GM23338 (cell line): Measurements from ENCODE around the gene TUB. TPM values are rescaled to one million over a fixed set of nuclear protein-coding genes. Genes with fewer than 3 reads are reported as not detected.

Experiments used
- ATAC-seq: fragments of 200-7000 bp; cut with Tn5 transposase; 3 replicates; pipeline ENCODE4 v1.9.1; 2020
- DNase-seq: peaks from one replicate; pipeline ENCODE4 v3.0.0-alpha.2; 2015; ENCODE audit warnings: low spot score
- H2AFZ ChIP-seq: fragments of 200-600 bp; sonication (generic); 2 replicates; pipeline ENCODE4 v1.8.0; 2016; ENCODE audit warnings: antibody characterized with exemption, mild to moderate bottlenecking, moderate library complexity
- H3F3A ChIP-seq: fragments of 200-600 bp; sonication (generic); replicated peaks from 2 replicates; pipeline ENCODE4 v1.8.0; 2017; ENCODE audit warnings: antibody characterized with exemption, mixed run types, low read depth
- H3K27ac ChIP-seq: fragments of 200-600 bp; sonication (generic); 2 replicates; pipeline ENCODE4 v1.6.1; 2016; ENCODE audit warnings: low read depth
- H3K27me3 ChIP-seq: fragments of 200-600 bp; sonication (generic); 2 replicates; pipeline ENCODE4 v1.8.0; 2016; ENCODE audit warnings: mild to moderate bottlenecking, mixed run types, moderate library complexity; ENCODE audit not compliant: insufficient read depth
- H3K36me3 ChIP-seq: fragments of 200-600 bp; sonication (generic); 2 replicates; pipeline ENCODE4 v1.8.0; 2016; ENCODE audit warnings: mild to moderate bottlenecking; ENCODE audit not compliant: insufficient read depth
- H3K4me1 ChIP-seq: fragments of 200-600 bp; sonication (generic); 2 replicates; pipeline ENCODE4 v1.8.0; 2016; ENCODE audit warnings: mild to moderate bottlenecking, moderate library complexity; ENCODE audit not compliant: insufficient read depth
- H3K4me2 ChIP-seq: fragments of 200-600 bp; sonication (generic); 2 replicates; pipeline ENCODE4 v1.7.1; 2017; ENCODE audit warnings: mixed run types
- H3K4me3 ChIP-seq: fragments of 200-600 bp; sonication (generic); 2 replicates; pipeline ENCODE4 v1.6.1; 2016; ENCODE audit warnings: mixed run types
- H3K79me2 ChIP-seq: fragments of 200-600 bp; sonication (generic); replicated peaks from 2 replicates; pipeline ENCODE4 v1.8.0; 2017; ENCODE audit warnings: mild to moderate bottlenecking; ENCODE audit not compliant: insufficient read depth
- H3K9me2 ChIP-seq: fragments of 200-600 bp; sonication (generic); 2 replicates; pipeline ENCODE4 v1.8.0; 2017; ENCODE audit not compliant: insufficient read depth
- H4K20me1 ChIP-seq: fragments of 200-600 bp; sonication (generic); replicated peaks from 2 replicates; pipeline ENCODE4 v1.8.0; 2017; ENCODE audit warnings: mild to moderate bottlenecking; ENCODE audit not compliant: insufficient read depth
- H3K27ac Mint-ChIP-seq: 2 replicates; pipeline ENCODE4 v1.8.0; 2020; ENCODE audit warnings: inconsistent platforms, mild to moderate bottlenecking, moderate library complexity, mixed read lengths
- H3K27me3 Mint-ChIP-seq: 3 replicates; pipeline ENCODE4 v1.8.0; 2022; ENCODE audit warnings: low read depth, mild to moderate bottlenecking, moderate library complexity, mixed read lengths, inconsistent platforms; ENCODE audit not compliant: insufficient read depth, poor library complexity
- H3K36me3 Mint-ChIP-seq: 3 replicates; pipeline ENCODE4 v1.8.0; 2021; ENCODE audit warnings: low read depth, mild to moderate bottlenecking, inconsistent platforms, moderate library complexity, mixed read lengths
- H3K4me1 Mint-ChIP-seq: 3 replicates; pipeline ENCODE4 v1.8.0; 2020; ENCODE audit warnings: mild to moderate bottlenecking, inconsistent platforms, mixed read lengths
- H3K4me3 Mint-ChIP-seq: 3 replicates; pipeline ENCODE4 v1.8.0; 2021; ENCODE audit warnings: moderate library complexity, mild to moderate bottlenecking, inconsistent platforms, mixed read lengths
- H3K9me3 Mint-ChIP-seq: 3 replicates; pipeline ENCODE4 v1.8.0; 2020; ENCODE audit warnings: moderate library complexity, mild to moderate bottlenecking, inconsistent platforms, mixed read lengths
- CREB1 ChIP-seq: fragments of 250-450 bp; sonication (Bioruptor Pico); IDR thresholded peaks from 2 replicates; pipeline ENCODE4 v1.5.0; 2020; ENCODE audit warnings: low read depth, mild to moderate bottlenecking, moderate library complexity
- ETS1 ChIP-seq: IDR thresholded peaks from 2 replicates; pipeline ENCODE4 v1.6.1; 2016; ENCODE audit warnings: antibody characterized with exemption
- EZH2 ChIP-seq: fragments of 200-600 bp; sonication (generic); IDR thresholded peaks from one replicate; pipeline ENCODE4 v1.8.0; 2017; ENCODE audit warnings: antibody characterized with exemption, mild to moderate bottlenecking, low read depth; ENCODE audit not compliant: unreplicated experiment
- EZH2phosphoT487 ChIP-seq: fragments of 200-600 bp; sonication (generic); IDR thresholded peaks from one replicate; pipeline ENCODE4 v1.8.1; 2018; ENCODE audit warnings: antibody characterized with exemption; ENCODE audit not compliant: unreplicated experiment
- JUNB ChIP-seq: IDR thresholded peaks from one replicate; pipeline ENCODE4 v1.6.1; 2016; ENCODE audit warnings: antibody characterized with exemption; ENCODE audit not compliant: unreplicated experiment
- STAT1 ChIP-seq: IDR thresholded peaks from one replicate; pipeline ENCODE4 v1.6.1; 2016; ENCODE audit warnings: antibody characterized with exemption; ENCODE audit not compliant: unreplicated experiment
- ZNF462 ChIP-seq: fragments of 250-450 bp; sonication (Bioruptor Pico); IDR thresholded peaks from 2 replicates; pipeline ENCODE4 v1.5.0; 2020; ENCODE audit warnings: mild to moderate bottlenecking, moderate library complexity
- polyA plus RNA-seq: library from polyadenylated mRNA; unstranded; fragments of >200 nt; fragmentation: Nextera tagmentation; extraction: Ambion mirVana; gene quantifications from 2 replicates; pipeline ENCODE4 v1.2.1, GENCODE V29; 2016
- total RNA-seq: library from RNA; depleted of rRNA; stranded (reverse); fragments of >200 nt; shearing (Covaris generic); gene quantifications from 2 replicates; pipeline ENCODE4 v1.2.3, GENCODE V29; 2014

Gene TUB
- total and polyA plus RNA-seq, 2 experiments from 2014 or later: 5.5 to 30.4 TPM

- no peaks in the 10 kb centered on the region; the same call in 2 of the 3 replicates for H3K9me3 Mint-ChIP-seq
- TF ChIP-seq ETS1 (no peak), JUNB (no peak), EZH2 (no peak), STAT1 (no peak)
- no peak overlapping the region for H3K27ac ChIP-seq
- peaks cover 4% of the 10 kb centered on the region; the same call in 1 of the 3 replicates for H3K4me1 Mint-ChIP-seq
- H3K9me2 ChIP-seq: no peaks in the 10 kb centered on the region
- no peak overlapping the region for H3K4me3 Mint-ChIP-seq
- H3K4me1 ChIP-seq: no peaks in the 10 kb centered on the region
- H3F3A ChIP-seq: no peaks in the 10 kb centered on the region
- no peak overlapping the region for H3K27ac Mint-ChIP-seq
- no peaks in the 10 kb centered on the region for H3K27me3 ChIP-seq
- peaks cover 4% of the 10 kb centered on the region; the same call in 1 of the 2 replicates for H3K36me3 ChIP-seq
- ATAC-seq (no peak), DNase-seq (no peak)
- no peak overlapping the region for H3K4me2 ChIP-seq
- H3K27me3 Mint-ChIP-seq: peaks cover 7% of the 10 kb centered on the region
- peaks cover 3% of the 10 kb centered on the region; the same call in 1 of the 2 replicates for H4K20me1 ChIP-seq
- H3K79me2 ChIP-seq: no peaks in the 10 kb centered on the region
- H3K4me3 ChIP-seq: no peak overlapping the region
- H2AFZ ChIP-seq: no peak overlapping the region
- peaks cover 24% of the 10 kb centered on the region for H3K36me3 Mint-ChIP-seq
Measured at GRCh38 chr11:8094656-8095055, 13.6 kb downstream of the TUB start.

GRCh38 chr11:8095371-8095770 is 14.4 kb downstream of the TUB start:
- DNase-seq (no peak), ATAC-seq (no peak)
- H3K27me3 ChIP-seq: no peaks in the 10 kb centered on the region
- H3F3A ChIP-seq: no peaks in the 10 kb centered on the region
- H2AFZ ChIP-seq: no peak overlapping the region
- no peak overlapping the region for H3K4me3 ChIP-seq
- peaks cover 3% of the 10 kb centered on the region; the same call in 1 of the 2 replicates for H4K20me1 ChIP-seq
- Mint-ChIP-seq H3K4me3 (no peak overlapping the region), H3K4me1 (peaks cover 3% of the 10 kb centered on the region; the same call in 1 of the 3 replicates), H3K9me3 (no peaks in the 10 kb centered on the region; the same call in 2 of the 3 replicates), H3K27me3 (peaks cover 7% of the 10 kb centered on the region), H3K36me3 (peaks cover 31% of the 10 kb centered on the region), H3K27ac (no peak overlapping the region)
- H3K36me3 ChIP-seq: peaks cover 4% of the 10 kb centered on the region; the same call in 1 of the 2 replicates
- no peak for TF ChIP-seq ZNF462 (CRISPR knock-in tag)
- TF ChIP-seq EZH2phosphoT487: no peak
- no peak for TF ChIP-seq CREB1 (CRISPR knock-in tag)
- no peaks in the 10 kb centered on the region for H3K4me1 ChIP-seq
- H3K79me2 ChIP-seq: no peaks in the 10 kb centered on the region
- H3K9me2 ChIP-seq: no peaks in the 10 kb centered on the region
- H3K4me2 ChIP-seq: no peak overlapping the region
- no peak overlapping the region for H3K27ac ChIP-seq
